Fibroblast of lung (primary cell): ENCODE data around the gene SUPT4H1. TPM values are rescaled to one million over a fixed set of nuclear protein-coding genes. Genes with fewer than 3 reads are reported as not detected.

Source experiments
- DNase-seq, 2 donors: peaks; one replicate each; pipeline versions ENCODE4 v3.0.0 to v3.0.0-alpha.2; 2010; ENCODE audit warnings: low read depth in 2 of 2
- H2AFZ ChIP-seq: 2 replicates; pipeline ENCODE4 v1.5.1; 2012; ENCODE audit warnings: low read length, control low read depth, inconsistent platforms
- H3K27ac ChIP-seq: 2 replicates; pipeline ENCODE4 v1.5.1; 2011; ENCODE audit warnings: low read length, control low read depth; ENCODE audit not compliant: insufficient read depth
- H3K27me3 ChIP-seq: 2 replicates; pipeline ENCODE4 v1.5.1; 2011; ENCODE audit warnings: mild to moderate bottlenecking, low read length; ENCODE audit not compliant: control insufficient read depth, insufficient read depth
- H3K36me3 ChIP-seq: 2 replicates; pipeline ENCODE4 v1.5.1; 2011; ENCODE audit warnings: low read length; ENCODE audit not compliant: control insufficient read depth, insufficient read depth
- H3K4me1 ChIP-seq: 2 replicates; pipeline ENCODE4 v1.5.1; 2011; ENCODE audit warnings: low read length; ENCODE audit not compliant: control insufficient read depth, insufficient read depth; ENCODE audit errors: extremely low read depth
- H3K4me2 ChIP-seq: 2 replicates; pipeline ENCODE4 v1.5.1; 2011; ENCODE audit warnings: low read length, control low read depth; ENCODE audit not compliant: insufficient read depth; ENCODE audit errors: extremely low read depth
- H3K4me3 ChIP-seq, 4 experiments: fragments of 200-600 bp in 1 of 4; sonication (generic) in 1 of 4; replicated peaks in 1 of 4; 2 replicates each; pipeline ENCODE4 v1.5.1; 2011 to 2016; ENCODE audit warnings: low read length in 4 of 4, low read depth in 3 of 4, mild to moderate bottlenecking in 3 of 4, control low read depth in 2 of 4, inconsistent platforms in 1 of 4, mixed read lengths in 1 of 4; ENCODE audit not compliant: insufficient read depth in 1 of 4; ENCODE audit errors: control extremely low read depth in 1 of 4
- H3K79me2 ChIP-seq: 2 replicates; pipeline ENCODE4 v1.5.1; 2012; ENCODE audit warnings: mild to moderate bottlenecking, low read length, inconsistent platforms; ENCODE audit not compliant: control insufficient read depth, insufficient read depth
- H3K9ac ChIP-seq: 2 replicates; pipeline ENCODE4 v1.5.1; 2011; ENCODE audit warnings: mild to moderate bottlenecking, low read length, control low read depth; ENCODE audit not compliant: insufficient read depth
- H3K9me3 ChIP-seq: 2 replicates; pipeline ENCODE4 v1.5.1; 2012; ENCODE audit warnings: low read depth, low read length; ENCODE audit not compliant: control insufficient read depth, insufficient read depth
- H4K20me1 ChIP-seq: 2 replicates; pipeline ENCODE4 v1.5.1; 2011; ENCODE audit warnings: low read length; ENCODE audit not compliant: control insufficient read depth, insufficient read depth; ENCODE audit errors: extremely low read depth
- EZH2 ChIP-seq: IDR thresholded peaks from 2 replicates; pipeline ENCODE4 v1.5.1; 2012; ENCODE audit warnings: low read length, control low read depth, mild to moderate bottlenecking; ENCODE audit errors: missing control alignments
- polyA plus RNA-seq, 2 donors: library from polyadenylated mRNA; depleted of rRNA in 1 of 2; stranded (reverse) in 1 of 2; unstranded in 1 of 2; fragments of >200 nt; gene quantifications; 2 replicates each; pipeline ENCODE4 v1.2.1, GENCODE V29; 2011 to 2012; ENCODE audit warnings: missing spikeins in 1 of 2
- total RNA-seq: library from RNA; depleted of rRNA; stranded (reverse); fragments of >200 nt; gene quantifications from 2 replicates; pipeline ENCODE4 v1.2.1, GENCODE V29; 2014
- TF ChIP-seq, protein P1 (sequence below), 2 donors: IDR thresholded peaks in 1 of 2; conservative IDR thresholded peaks in 1 of 2; 1 replicate in 1 of 2; 2 replicates in 1 of 2; pipeline ENCODE4 v1.5.1; 2011 to 2012; ENCODE audit warnings: low read length in 2 of 2, control low read depth in 1 of 2, inconsistent platforms in 1 of 2, low read depth in 1 of 2, mild to moderate bottlenecking in 1 of 2

Gene SUPT4H1
- total and polyA plus RNA-seq, 2 donors (not counting 1 experiment from before 2014, with no cell fraction given): 41.9 to 207 TPM

DNA sequence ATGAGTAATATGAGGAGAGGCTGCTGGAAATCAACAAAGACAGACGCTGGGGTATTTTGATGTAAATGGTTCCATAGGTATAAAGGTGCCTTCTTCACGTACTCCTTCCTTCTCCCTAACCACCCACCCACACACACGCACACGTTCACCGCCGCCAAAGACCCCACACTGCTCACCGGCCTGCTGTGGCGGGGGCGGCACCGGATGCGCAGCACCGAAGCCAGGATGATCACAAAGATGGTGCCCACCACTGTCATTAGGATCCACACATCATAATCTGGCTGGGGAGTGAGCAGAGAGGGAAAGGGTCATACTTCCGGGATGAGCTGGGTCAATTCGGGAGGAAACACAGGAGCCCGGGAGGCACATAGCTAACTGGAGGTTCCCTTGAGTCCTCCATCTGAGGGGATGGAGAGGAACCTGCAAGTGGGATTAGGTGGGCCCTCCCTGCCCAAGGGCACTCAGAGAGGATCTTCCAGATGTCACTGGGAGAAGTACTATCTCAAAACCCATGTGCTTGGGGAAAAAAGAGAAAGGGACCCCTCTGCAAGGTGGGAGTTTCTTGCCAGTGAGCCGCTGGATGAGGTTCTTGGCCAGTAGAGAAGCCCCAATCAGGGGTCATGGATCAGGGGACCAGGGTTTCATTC is 10.5 kb upstream of the SUPT4H1 start:
- TF ChIP-seq, protein P1, sequence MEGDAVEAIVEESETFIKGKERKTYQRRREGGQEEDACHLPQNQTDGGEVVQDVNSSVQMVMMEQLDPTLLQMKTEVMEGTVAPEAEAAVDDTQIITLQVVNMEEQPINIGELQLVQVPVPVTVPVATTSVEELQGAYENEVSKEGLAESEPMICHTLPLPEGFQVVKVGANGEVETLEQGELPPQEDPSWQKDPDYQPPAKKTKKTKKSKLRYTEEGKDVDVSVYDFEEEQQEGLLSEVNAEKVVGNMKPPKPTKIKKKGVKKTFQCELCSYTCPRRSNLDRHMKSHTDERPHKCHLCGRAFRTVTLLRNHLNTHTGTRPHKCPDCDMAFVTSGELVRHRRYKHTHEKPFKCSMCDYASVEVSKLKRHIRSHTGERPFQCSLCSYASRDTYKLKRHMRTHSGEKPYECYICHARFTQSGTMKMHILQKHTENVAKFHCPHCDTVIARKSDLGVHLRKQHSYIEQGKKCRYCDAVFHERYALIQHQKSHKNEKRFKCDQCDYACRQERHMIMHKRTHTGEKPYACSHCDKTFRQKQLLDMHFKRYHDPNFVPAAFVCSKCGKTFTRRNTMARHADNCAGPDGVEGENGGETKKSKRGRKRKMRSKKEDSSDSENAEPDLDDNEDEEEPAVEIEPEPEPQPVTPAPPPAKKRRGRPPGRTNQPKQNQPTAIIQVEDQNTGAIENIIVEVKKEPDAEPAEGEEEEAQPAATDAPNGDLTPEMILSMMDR (conservative IDR thresholded peaks at IDR 0.05 in 1 of 2, IDR thresholded peaks at IDR 0.05 in 1 of 2; ENCODE audit: low read depth in 1 of 2, low read length in 2 of 2): no peak
- no peak for TF ChIP-seq EZH2
- Histone ChIP-seq H3K9ac (no peak overlapping the region), H3K9me3 (no peaks in the 10 kb centered on the region), H3K36me3 (no peaks in the 10 kb centered on the region), H3K4me2 (no peak overlapping the region), H4K20me1 (no peaks in the 10 kb centered on the region), H3K79me2 (no peaks in the 10 kb centered on the region), H3K27ac (no peak overlapping the region), H3K4me3 (no peak overlapping the region), H3K27me3 (peaks cover 2% of the 10 kb centered on the region), H3K4me1 (no peaks in the 10 kb centered on the region), H2AFZ (no peak overlapping the region)
- no peak for DNase-seq

DNA sequence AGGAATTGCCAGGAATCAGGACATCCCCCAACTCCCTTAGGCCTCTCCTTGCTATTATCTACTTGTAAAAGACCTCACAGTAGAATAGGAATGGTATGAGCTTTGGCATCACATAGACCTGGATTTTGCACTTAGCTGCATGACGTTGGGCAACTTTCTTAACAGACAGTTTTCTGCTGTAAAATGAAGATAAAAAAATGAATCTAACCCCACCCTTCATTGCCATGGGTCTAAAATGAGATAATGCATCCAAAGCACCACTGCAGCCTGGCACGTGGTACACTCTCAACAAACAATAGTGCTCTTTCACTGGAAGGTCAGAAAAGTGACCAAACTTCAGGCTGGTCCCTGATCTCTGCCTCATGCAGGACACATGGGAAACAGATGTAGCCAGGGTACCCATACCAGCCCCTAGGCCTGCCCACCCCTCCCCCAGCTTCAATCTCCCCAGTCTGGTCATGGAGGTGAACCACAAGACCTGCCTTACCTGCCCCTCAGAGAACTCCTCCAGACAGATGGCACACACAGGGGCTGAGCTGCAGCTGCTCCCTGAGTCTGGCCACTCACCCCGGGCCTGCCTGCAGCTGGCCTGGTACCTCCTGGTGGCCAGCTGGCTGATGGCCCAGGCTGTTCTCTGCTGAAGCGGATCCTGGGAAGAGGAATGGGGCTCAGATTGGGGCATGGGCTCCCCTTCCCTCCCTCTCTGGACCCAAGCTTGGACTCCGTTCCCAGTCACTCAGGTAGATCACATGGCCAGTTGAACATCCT is 8.5 kb upstream of the SUPT4H1 start:
- H3K4me3 ChIP-seq: no peak overlapping the region
- H3K4me2 ChIP-seq: no peak overlapping the region
- no peaks in the 10 kb centered on the region for H3K9me3 ChIP-seq
- no peak for TF ChIP-seq EZH2
- TF ChIP-seq, protein P1 (conservative IDR thresholded peaks at IDR 0.05 in 1 of 2, IDR thresholded peaks at IDR 0.05 in 1 of 2; ENCODE audit: low read depth in 1 of 2, low read length in 2 of 2): no peak
- peaks cover 2% of the 10 kb centered on the region for H3K27me3 ChIP-seq
- no peaks in the 10 kb centered on the region for H3K4me1 ChIP-seq
- H2AFZ ChIP-seq: no peak overlapping the region
- H4K20me1 ChIP-seq: no peaks in the 10 kb centered on the region
- no peaks in the 10 kb centered on the region for H3K36me3 ChIP-seq
- no peak for DNase-seq
- H3K9ac ChIP-seq: no peak overlapping the region
- no peaks in the 10 kb centered on the region for H3K79me2 ChIP-seq
- H3K27ac ChIP-seq: no peak overlapping the region

DNA sequence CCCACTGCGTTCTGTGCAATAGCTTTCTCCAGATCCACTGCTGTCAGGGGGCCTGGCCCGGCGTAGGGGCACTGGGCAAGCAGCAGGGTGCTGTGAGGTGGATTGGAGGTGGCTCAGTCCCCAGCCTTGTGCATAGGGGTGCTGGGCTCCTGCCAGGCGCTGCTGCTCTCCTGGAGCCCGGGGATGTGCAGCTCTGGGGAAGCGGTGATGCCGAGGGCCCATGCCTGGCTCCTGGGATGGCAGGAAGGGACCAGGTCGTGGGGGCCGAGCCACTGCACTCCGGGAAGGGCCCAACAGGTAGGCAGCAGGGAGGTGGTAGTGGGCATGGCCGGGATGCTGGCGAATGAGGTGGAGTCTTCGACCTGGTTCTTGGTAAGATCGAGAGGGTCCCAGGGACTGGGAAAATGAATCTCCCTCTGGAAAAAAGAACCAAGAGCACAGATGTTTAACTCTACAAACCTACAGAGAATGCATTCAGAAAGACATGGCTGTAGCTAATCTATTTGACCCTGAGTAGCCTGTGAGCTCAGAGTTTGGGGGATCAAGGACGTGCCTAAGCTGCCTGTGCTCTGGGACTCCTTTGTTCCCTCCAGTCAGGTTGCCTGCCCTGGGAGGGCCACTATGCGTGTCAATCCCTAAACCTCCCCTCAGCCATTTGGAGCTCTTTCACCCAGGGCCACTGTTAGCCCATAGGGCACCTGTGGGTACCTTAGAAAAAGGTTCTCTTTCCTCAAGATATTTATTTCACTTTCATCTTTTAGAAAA is 6.6 kb upstream of the SUPT4H1 start:
- Histone ChIP-seq H3K9me3 (no peaks in the 10 kb centered on the region), H3K79me2 (no peaks in the 10 kb centered on the region), H3K4me2 (no peak overlapping the region), H3K27ac (no peak overlapping the region), H2AFZ (no peak overlapping the region), H3K36me3 (no peaks in the 10 kb centered on the region), H3K4me1 (no peaks in the 10 kb centered on the region), H3K4me3 (no peak overlapping the region), H4K20me1 (no peaks in the 10 kb centered on the region), H3K9ac (no peak overlapping the region), H3K27me3 (no peaks in the 10 kb centered on the region)
- no peak for DNase-seq
- TF ChIP-seq, protein P1 (conservative IDR thresholded peaks at IDR 0.05 in 1 of 2, IDR thresholded peaks at IDR 0.05 in 1 of 2; ENCODE audit: low read depth in 1 of 2, low read length in 2 of 2): no peak
- no peak for TF ChIP-seq EZH2
